Measurements from ENCODE around the gene SMIM33. TPM values are rescaled to one million over a fixed set of nuclear protein-coding genes. Genes with fewer than 3 reads are reported as not detected.
A peak's percentile ranks its signal among the peaks of the same experiment; 100 is the strongest.

The SMIM33 gene
- total RNA-seq, 2 experiments from 2014 or later = 0.08 TPM; not detected in 1

DNA sequence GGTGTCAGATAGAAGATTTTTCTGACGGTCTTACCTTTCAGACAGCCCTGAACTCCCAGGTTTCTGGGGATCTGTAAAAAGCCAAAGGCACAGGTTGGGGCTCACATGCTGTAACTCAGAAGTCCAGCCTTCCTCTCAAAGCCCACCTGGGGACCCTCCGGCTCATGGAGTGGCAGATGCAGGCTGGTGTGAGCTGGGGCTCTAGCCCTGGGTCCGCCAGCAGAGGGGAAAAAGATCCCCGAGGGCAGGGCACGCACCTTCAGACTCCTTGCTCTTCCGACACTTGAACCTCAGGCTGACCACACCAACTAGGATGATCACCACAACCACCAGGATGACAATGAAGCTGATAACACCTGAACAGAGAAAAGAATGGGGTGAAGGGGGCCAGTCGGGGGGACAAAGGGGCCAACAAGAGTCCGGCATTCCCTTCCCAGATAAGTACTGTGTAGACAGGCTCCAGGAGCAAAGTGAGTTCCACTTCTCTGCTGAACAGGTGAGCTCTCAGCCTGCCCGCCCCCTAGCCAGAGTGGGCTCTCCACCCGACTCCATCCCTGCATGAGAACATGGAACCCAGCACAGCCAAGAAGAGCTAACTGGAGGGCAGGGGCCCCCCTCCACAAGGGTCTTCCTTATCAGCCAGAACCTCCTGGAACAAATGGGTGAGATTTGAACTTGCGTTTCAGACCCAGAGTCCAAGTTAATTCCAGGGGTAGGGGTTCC, 16.1 kb upstream of the SMIM33 start:
- Mint-ChIP-seq H3K27me3 (no peaks in the 10 kb centered on the region), H3K4me1 (ENCODE audit: low read depth) (peaks cover 55% of the 10 kb centered on the region), H3K4me3 (no peak overlapping the region), H3K36me3 (ENCODE audit: low read depth) (no peaks in the 10 kb centered on the region), H3K9me3 (no peaks in the 10 kb centered on the region), H3K27ac (peak overlapping the region; percentile 89)
- H3K27me3 ChIP-seq (ENCODE audit: control insufficient read depth in 1 of 2, insufficient read depth in 2 of 2, low read length in 2 of 2) = no peaks in the 10 kb centered on the region
- DNase-seq (no peak), ATAC-seq (ENCODE audit: poor library complexity) (no peak)
- H3K4me1 ChIP-seq (ENCODE audit: insufficient read depth, low read length) = peaks cover 67% of the 10 kb centered on the region
- TF ChIP-seq, protein P1, sequence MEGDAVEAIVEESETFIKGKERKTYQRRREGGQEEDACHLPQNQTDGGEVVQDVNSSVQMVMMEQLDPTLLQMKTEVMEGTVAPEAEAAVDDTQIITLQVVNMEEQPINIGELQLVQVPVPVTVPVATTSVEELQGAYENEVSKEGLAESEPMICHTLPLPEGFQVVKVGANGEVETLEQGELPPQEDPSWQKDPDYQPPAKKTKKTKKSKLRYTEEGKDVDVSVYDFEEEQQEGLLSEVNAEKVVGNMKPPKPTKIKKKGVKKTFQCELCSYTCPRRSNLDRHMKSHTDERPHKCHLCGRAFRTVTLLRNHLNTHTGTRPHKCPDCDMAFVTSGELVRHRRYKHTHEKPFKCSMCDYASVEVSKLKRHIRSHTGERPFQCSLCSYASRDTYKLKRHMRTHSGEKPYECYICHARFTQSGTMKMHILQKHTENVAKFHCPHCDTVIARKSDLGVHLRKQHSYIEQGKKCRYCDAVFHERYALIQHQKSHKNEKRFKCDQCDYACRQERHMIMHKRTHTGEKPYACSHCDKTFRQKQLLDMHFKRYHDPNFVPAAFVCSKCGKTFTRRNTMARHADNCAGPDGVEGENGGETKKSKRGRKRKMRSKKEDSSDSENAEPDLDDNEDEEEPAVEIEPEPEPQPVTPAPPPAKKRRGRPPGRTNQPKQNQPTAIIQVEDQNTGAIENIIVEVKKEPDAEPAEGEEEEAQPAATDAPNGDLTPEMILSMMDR (IDR thresholded peaks at IDR 0.05) = no peak
- H3K4me3 ChIP-seq (ENCODE audit: low read length) = no peak overlapping the region
- no peaks in the 10 kb centered on the region for H3K9me3 ChIP-seq (ENCODE audit: control insufficient read depth in 1 of 2, insufficient read depth in 1 of 2, low read length in 2 of 2)
- ChIA-PET CTCF (interaction anchor here (1.6 kb wide), 1 partner anchor 32 kb away, joined by 6 read pairs; no protein-coding TSS in a partner anchor), POLR2A (interaction anchor here (0.8 to 1.4 kb wide), 2 partner anchors 16 to 21 kb away, joined by 3 to 4 read pairs; partner anchors contain the start of gene DNAJC18)
- intact Hi-C loops (cut with DNase I, micrococcal nuclease) = no loop called here
- H3K27ac ChIP-seq (ENCODE audit: low read depth in 1 of 2, low read length in 2 of 2) = peak overlapping the region in 1 of 2 donors; percentile 1
- no peaks in the 10 kb centered on the region for H3K36me3 ChIP-seq (ENCODE audit: insufficient read depth, low read length)

- peaks cover 75% of the 10 kb centered on the region for H3K4me1 ChIP-seq (ENCODE audit: insufficient read depth, low read length)
- no peaks in the 10 kb centered on the region for H3K27me3 ChIP-seq (ENCODE audit: control insufficient read depth in 1 of 2, insufficient read depth in 2 of 2, low read length in 2 of 2)
- Mint-ChIP-seq H3K9me3 (no peaks in the 10 kb centered on the region), H3K27me3 (no peaks in the 10 kb centered on the region), H3K4me3 (no peak overlapping the region), H3K36me3 (ENCODE audit: low read depth) (no peaks in the 10 kb centered on the region), H3K27ac (peak overlapping the region; percentile 89), H3K4me1 (ENCODE audit: low read depth) (peaks cover 76% of the 10 kb centered on the region)
- H3K9me3 ChIP-seq (ENCODE audit: control insufficient read depth in 1 of 2, insufficient read depth in 1 of 2, low read length in 2 of 2) = no peaks in the 10 kb centered on the region
- no peak for DNase-seq
- H3K4me3 ChIP-seq (ENCODE audit: low read length) = no peak overlapping the region
- no peaks in the 10 kb centered on the region for H3K36me3 ChIP-seq (ENCODE audit: insufficient read depth, low read length)
- TF ChIP-seq, protein P1 (IDR thresholded peaks at IDR 0.05) = no peak
- ATAC-seq (ENCODE audit: poor library complexity) = no peak
- ChIA-PET CTCF (no interaction called here), POLR2A (interaction anchor here (1.4 to 3.8 kb wide), 2 partner anchors 18 to 25 kb away, joined by 4 to 26 read pairs; partner anchors contain the start of gene DNAJC18)
- intact Hi-C loops (cut with DNase I, micrococcal nuclease) = no loop called here
- no peak overlapping the region for H3K27ac ChIP-seq (ENCODE audit: low read depth in 1 of 2, low read length in 2 of 2)
These were observed 14.0 kb upstream of the SMIM33 start for GRCh38 chr5:139456776-139457175.

DNA sequence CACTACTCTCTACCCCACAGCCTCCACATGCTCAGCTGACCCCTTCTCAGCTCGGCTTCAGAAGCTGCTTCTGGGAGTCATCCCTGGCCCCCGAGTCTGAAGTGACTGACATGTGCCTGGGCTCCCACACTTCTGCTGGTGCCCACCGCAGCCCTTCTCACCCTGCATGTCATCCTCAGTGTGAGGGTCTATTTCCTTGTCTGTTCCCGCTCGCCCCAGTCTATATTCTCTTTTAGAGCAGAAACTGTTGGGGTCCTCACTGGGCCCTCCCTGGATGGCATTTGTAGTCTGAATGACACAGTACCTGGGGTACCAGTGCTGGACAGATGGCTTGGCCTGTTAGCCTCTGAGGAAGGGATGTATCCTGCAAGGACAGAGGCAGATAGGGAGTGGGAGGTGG, 13.6 kb upstream of the SMIM33 start:
- Mint-ChIP-seq H3K9me3 (no peaks in the 10 kb centered on the region), H3K4me3 (no peak overlapping the region), H3K27ac (peak overlapping the region; percentile 89), H3K36me3 (ENCODE audit: low read depth) (no peaks in the 10 kb centered on the region), H3K4me1 (ENCODE audit: low read depth) (peaks cover 80% of the 10 kb centered on the region), H3K27me3 (no peaks in the 10 kb centered on the region)
- ChIA-PET CTCF (interaction anchor here (3.0 kb wide), 1 partner anchor 35 kb away, joined by 17 read pairs; no protein-coding TSS in a partner anchor), POLR2A (interaction anchor here (1.4 to 3.8 kb wide), 5 partner anchors 13 to 54 kb away, joined by 5 to 26 read pairs (median 16); partner anchors contain the start of genes DNAJC18, SMIM33, SPATA24 and STING1)
- Histone ChIP-seq H3K4me3 (ENCODE audit: low read length) (no peak overlapping the region), H3K27me3 (ENCODE audit: control insufficient read depth in 1 of 2, insufficient read depth in 2 of 2, low read length in 2 of 2) (no peaks in the 10 kb centered on the region), H3K27ac (ENCODE audit: low read depth in 1 of 2, low read length in 2 of 2) (no peak overlapping the region), H3K4me1 (ENCODE audit: insufficient read depth, low read length) (peaks cover 75% of the 10 kb centered on the region), H3K9me3 (ENCODE audit: control insufficient read depth in 1 of 2, insufficient read depth in 1 of 2, low read length in 2 of 2) (no peaks in the 10 kb centered on the region), H3K36me3 (ENCODE audit: insufficient read depth, low read length) (no peaks in the 10 kb centered on the region)
- TF ChIP-seq, protein P1 (IDR thresholded peaks at IDR 0.05) = no peak
- intact Hi-C loops (cut with DNase I, micrococcal nuclease) = no loop called here
- ATAC-seq (ENCODE audit: poor library complexity) = no peak
- DNase-seq = no peak
